ENCODE results near the gene NFIB.

Gene NFIB

GRCh38 chr9:14131356-14132088 is 182.4 kb downstream of the NFIB start:
- no peak for TF ChIP-seq CTCF (IDR thresholded peaks at IDR 0.05; ENCODE audit: low read depth, low read length)
- no peak overlapping the region for H3K4me3 ChIP-seq (ENCODE audit: low read depth, low read length)
- in situ Hi-C loops (cut with HindIII; ENCODE audit: low sequenced_read_pairs), result no loop called here
- DNase-seq (ENCODE audit: low read depth, low spot score), result no peak

- in situ Hi-C loops (cut with HindIII; ENCODE audit: low sequenced_read_pairs), result no loop called here
- no peak overlapping the region for H3K4me3 ChIP-seq (ENCODE audit: low read depth, low read length)
- no peak for DNase-seq (ENCODE audit: low read depth, low spot score)
- TF ChIP-seq CTCF (IDR thresholded peaks at IDR 0.05; ENCODE audit: low read depth, low read length), result no peak
Observed at GRCh38 chr9:14127656-14128055, 186.3 kb downstream of the NFIB start.

GRCh38 chr9:14119694-14120514 is 194.0 kb downstream of the NFIB start:
- no peak overlapping the region for H3K4me3 ChIP-seq (ENCODE audit: low read depth, low read length)
- in situ Hi-C loops (cut with HindIII; ENCODE audit: low sequenced_read_pairs), result loop anchor here (25.0 kb wide), 1 partner anchor 192 kb away; the partner anchor contains the start of gene NFIB
- no peak for TF ChIP-seq CTCF (IDR thresholded peaks at IDR 0.05; ENCODE audit: low read depth, low read length)
- peak; percentile 61 for DNase-seq (ENCODE audit: low read depth, low spot score)

GRCh38 chr9:14112226-14112625 is 201.7 kb downstream of the NFIB start:
- in situ Hi-C loops (cut with HindIII; ENCODE audit: low sequenced_read_pairs), result loop anchor here (25.0 kb wide), 1 partner anchor 200 kb away; the partner anchor contains the start of gene NFIB

GRCh38 chr9:14111696-14112095 is 202.2 kb downstream of the NFIB start:
- in situ Hi-C loops (cut with HindIII; ENCODE audit: low sequenced_read_pairs), result loop anchor here (25.0 kb wide), 1 partner anchor 201 kb away; the partner anchor contains the start of gene NFIB
- peak; percentile 31 for DNase-seq (ENCODE audit: low read depth, low spot score)
- TF ChIP-seq CTCF (IDR thresholded peaks at IDR 0.05; ENCODE audit: low read depth, low read length), result no peak
- H3K4me3 ChIP-seq (ENCODE audit: low read depth, low read length), result no peak overlapping the region

More at GRCh38 chr9:14112226-14112625, 201.7 kb downstream of the NFIB start:
- no peak overlapping the region for H3K4me3 ChIP-seq (ENCODE audit: low read depth, low read length)
- no peak for TF ChIP-seq CTCF (IDR thresholded peaks at IDR 0.05; ENCODE audit: low read depth, low read length)
- DNase-seq (ENCODE audit: low read depth, low spot score), result no peak

- no peak overlapping the region for H3K4me3 ChIP-seq (ENCODE audit: low read depth, low read length)
- DNase-seq (ENCODE audit: low read depth, low spot score), result no peak
- TF ChIP-seq CTCF (IDR thresholded peaks at IDR 0.05; ENCODE audit: low read depth, low read length), result no peak
- in situ Hi-C loops (cut with HindIII; ENCODE audit: low sequenced_read_pairs), result loop anchor here (25.0 kb wide), 1 partner anchor 204 kb away; the partner anchor contains the start of gene NFIB
Observed at GRCh38 chr9:14107977-14108376, 206.0 kb downstream of the NFIB start.
